ENCODE measurements around the gene UBAC2.

- no peak for TF ChIP-seq EP300 (IDR thresholded peaks at IDR 0.05)
- TF ChIP-seq CTCF (IDR thresholded peaks at IDR 0.05) = no peak
- TF ChIP-seq POLR2AphosphoS5 (IDR thresholded peaks at IDR 0.05) = no peak
These were observed 25.9 kb downstream of the UBAC2 start for GRCh38 chr13:99226513-99226912.

All from sigmoid colon (tissue), 4 donors.